GM18867 (cell line): ENCODE data around the gene TMEM242.

Experiments
- ATAC-seq: cut with Tn5 transposase; IDR thresholded peaks from one replicate; pipeline ENCODE4 v1.9.1; 2021; ENCODE audit warnings: mild to moderate bottlenecking, moderate library complexity; ENCODE audit not compliant: unreplicated experiment

The TMEM242 gene

GRCh38 chr6:157272866-157273755 lies 50.2 kb downstream of the TMEM242 start:
- ATAC-seq: no peak

GRCh38 chr6:157272372-157272771 lies 50.9 kb downstream of the TMEM242 start:
- ATAC-seq: no peak

GRCh38 chr6:157271911-157272310 lies 51.4 kb downstream of the TMEM242 start:
- ATAC-seq: no peak

- ATAC-seq: no peak
These were observed 51.9 kb downstream of the TMEM242 start for GRCh38 chr6:157271441-157271840.

- no peak for ATAC-seq
These were observed 52.4 kb downstream of the TMEM242 start for GRCh38 chr6:157270916-157271315.

GRCh38 chr6:157270308-157270707 lies 53.0 kb downstream of the TMEM242 start:
- no peak for ATAC-seq

GRCh38 chr6:157269261-157269794 lies 54.0 kb downstream of the TMEM242 start:
- ATAC-seq: no peak

- ATAC-seq: no peak
These were observed 54.5 kb downstream of the TMEM242 start for GRCh38 chr6:157268835-157269234.

GRCh38 chr6:157268396-157268795 lies 54.9 kb downstream of the TMEM242 start:
- no peak for ATAC-seq

- ATAC-seq: no peak
These were observed 55.7 kb downstream of the TMEM242 start for GRCh38 chr6:157267654-157268053.

GRCh38 chr6:157267109-157267611 lies 56.2 kb downstream of the TMEM242 start:
- ATAC-seq: no peak

- no peak for ATAC-seq
These were observed 56.8 kb downstream of the TMEM242 start for GRCh38 chr6:157266274-157267101.

- no peak for ATAC-seq
These were observed 57.7 kb downstream of the TMEM242 start for GRCh38 chr6:157265635-157266034.

GRCh38 chr6:157265186-157265585 lies 58.1 kb downstream of the TMEM242 start:
- ATAC-seq: no peak

- ATAC-seq: no peak
These were observed 58.6 kb downstream of the TMEM242 start for GRCh38 chr6:157264701-157265100.

- no peak for ATAC-seq
These were observed 59.4 kb downstream of the TMEM242 start for GRCh38 chr6:157263881-157264397.

GRCh38 chr6:157263146-157263545 lies 60.2 kb downstream of the TMEM242 start:
- no peak for ATAC-seq

GRCh38 chr6:157261606-157262005 lies 61.7 kb downstream of the TMEM242 start:
- ATAC-seq: no peak

GRCh38 chr6:157260735-157261410 lies 62.4 kb downstream of the TMEM242 start:
- no peak for ATAC-seq

GRCh38 chr6:157259443-157259842 lies 63.9 kb downstream of the TMEM242 start:
- no peak for ATAC-seq

- ATAC-seq: no peak
These were observed 64.4 kb downstream of the TMEM242 start for GRCh38 chr6:157258878-157259277.
